ENCODE data around the gene OR5T2. TPM values are rescaled to one million over a fixed set of nuclear protein-coding genes. Genes with fewer than 3 reads are reported as not detected.

Gene OR5T2
- total RNA-seq, 2 experiments from 2014 or later: not detected

Other genes with a start within 250 kb of the OR5T2 start
- not detected for gene OR5F1, start 239.6 kb downstream of the OR5T2 start, total RNA-seq
- gene OR5AS1, start 206.6 kb downstream of the OR5T2 start, total RNA-seq: not detected
- gene OR8I2, start 140.9 kb downstream of the OR5T2 start, total RNA-seq: not detected
- gene OR8H2, start 130.6 kb downstream of the OR5T2 start, total RNA-seq: not detected
- not detected for gene OR8H3, start 111.9 kb downstream of the OR5T2 start, total RNA-seq
- gene OR8J3, start 94.1 kb downstream of the OR5T2 start, total RNA-seq: not detected
- gene OR8K5, start 73.9 kb downstream of the OR5T2 start, total RNA-seq: not detected
- not detected for gene OR5J2, start 57.6 kb downstream of the OR5T2 start, total RNA-seq
- not detected for gene OR5T3, start 18.0 kb upstream of the OR5T2 start, total RNA-seq
- not detected for gene OR5T1, start 39.9 kb upstream of the OR5T2 start, total RNA-seq
- not detected for gene OR8H1, start 58.0 kb upstream of the OR5T2 start, total RNA-seq
- not detected for gene OR8K3, start 80.9 kb upstream of the OR5T2 start, total RNA-seq
- gene OR8K1, start 111.8 kb upstream of the OR5T2 start, total RNA-seq: not detected
- not detected for gene OR8J1, start 120.0 kb upstream of the OR5T2 start, total RNA-seq
- not detected for gene OR8U1, start 141.4 kb upstream of the OR5T2 start, total RNA-seq
- not detected for gene OR5AL1, start 178.4 kb upstream of the OR5T2 start, total RNA-seq
- gene OR5M3, start 239.1 kb upstream of the OR5T2 start, total RNA-seq: not detected